WI38 (cell line): ENCODE results near the gene KIF26B.

ENCODE experiments used
- H3K4me3 ChIP-seq: 2 replicates; pipeline ENCODE4 v1.5.1; 2011; ENCODE audit warnings: low read depth, mild to moderate bottlenecking, control low read depth, low read length
- CTCF ChIP-seq: IDR thresholded peaks from 2 replicates; pipeline ENCODE4 v1.5.1; 2012; ENCODE audit warnings: low read depth, mild to moderate bottlenecking, control low read depth, low read length

Gene KIF26B

GRCh38 chr1:245698116-245698515 lies 543.3 kb downstream of the KIF26B start:
- TF ChIP-seq CTCF: no peak
- no peak overlapping the region for H3K4me3 ChIP-seq

DNA sequence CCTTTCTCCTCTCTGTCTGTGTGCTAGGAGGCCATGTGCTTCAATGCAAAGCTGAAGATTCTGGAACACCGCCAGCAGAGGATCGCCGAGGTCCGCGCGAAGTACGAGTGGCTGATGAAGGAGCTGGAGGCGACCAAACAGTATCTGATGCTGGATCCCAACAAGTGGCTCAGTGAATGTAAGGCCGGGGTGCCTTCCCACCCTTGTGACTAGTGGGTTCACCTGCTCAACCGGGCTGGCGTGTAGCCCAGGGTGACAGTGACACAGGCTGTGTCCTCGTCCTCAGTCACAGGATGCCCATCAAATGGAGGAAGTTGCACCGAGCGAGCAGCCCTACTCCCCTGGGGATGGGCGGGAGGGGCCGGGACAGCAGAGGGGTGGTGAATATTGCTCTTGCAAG lies 544.1 kb downstream of the KIF26B start:
- no peak overlapping the region for H3K4me3 ChIP-seq
- no peak for TF ChIP-seq CTCF

DNA sequence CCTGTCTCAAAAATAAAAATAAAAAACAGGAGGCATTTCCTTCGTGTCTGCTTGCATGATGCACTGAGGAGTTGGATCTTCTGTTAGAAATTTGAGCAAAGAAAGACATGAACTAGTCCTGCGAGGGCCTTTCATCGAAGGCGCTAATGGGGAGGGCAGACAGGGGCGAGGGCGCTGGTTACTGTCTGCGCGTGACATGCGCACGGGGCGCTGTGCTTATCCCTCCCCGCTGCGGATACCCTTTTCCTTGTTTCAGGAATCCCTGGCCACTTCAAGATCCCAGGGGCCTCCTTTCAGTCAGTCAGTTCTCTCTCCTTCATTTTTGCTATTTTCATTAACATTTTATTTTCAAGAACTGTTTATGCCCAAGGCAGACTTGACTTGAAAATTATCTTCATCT lies 545.8 kb downstream of the KIF26B start:
- H3K4me3 ChIP-seq: no peak overlapping the region

DNA sequence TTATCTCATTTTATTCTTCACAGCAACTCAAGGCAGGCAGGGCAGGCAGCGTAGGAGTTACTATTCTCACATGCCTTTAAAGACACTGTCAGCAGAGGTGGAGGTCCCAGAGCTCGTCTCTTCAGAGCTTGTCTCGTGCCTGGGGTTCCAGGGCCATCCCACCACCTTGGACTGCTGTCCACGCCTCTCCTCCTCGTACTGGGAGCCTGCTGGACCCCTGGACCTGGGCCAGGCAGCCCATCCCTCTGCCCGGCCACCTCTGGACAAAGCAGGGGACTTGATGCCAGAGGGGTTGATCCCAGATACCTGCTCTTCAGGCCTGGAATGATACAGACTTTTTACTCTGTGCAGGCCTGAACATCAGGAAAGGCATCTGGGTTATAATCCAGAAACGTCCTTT lies 546.8 kb downstream of the KIF26B start:
- no peak for TF ChIP-seq CTCF
- H3K4me3 ChIP-seq: no peak overlapping the region

More for the DNA sequence above, 545.8 kb downstream of the KIF26B start:
- TF ChIP-seq CTCF: no peak

GRCh38 chr1:245702346-245702745 lies 547.6 kb downstream of the KIF26B start:
- no peak overlapping the region for H3K4me3 ChIP-seq

DNA sequence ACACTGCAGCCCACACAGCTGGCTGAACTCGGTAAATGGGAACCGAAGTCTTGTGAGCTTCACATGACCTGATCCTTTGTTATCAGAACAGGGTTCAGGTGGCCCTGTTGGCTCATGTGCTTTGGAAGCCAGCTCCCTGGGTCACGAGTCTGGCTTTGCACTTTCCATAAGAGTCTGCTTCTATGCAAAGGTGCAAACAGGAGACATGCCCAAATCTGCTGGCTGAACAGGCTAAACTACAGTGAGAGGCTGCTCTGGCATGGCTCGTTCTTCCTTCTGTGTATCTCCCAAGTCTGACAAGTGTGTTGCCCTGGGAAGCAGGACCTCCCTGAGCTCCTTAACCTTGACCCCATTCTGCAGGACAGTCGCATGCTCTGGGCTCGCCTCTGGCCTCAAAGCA lies 549.6 kb downstream of the KIF26B start:
- H3K4me3 ChIP-seq: no peak overlapping the region

More at GRCh38 chr1:245702346-245702745, 547.6 kb downstream of the KIF26B start:
- TF ChIP-seq CTCF: no peak

DNA sequence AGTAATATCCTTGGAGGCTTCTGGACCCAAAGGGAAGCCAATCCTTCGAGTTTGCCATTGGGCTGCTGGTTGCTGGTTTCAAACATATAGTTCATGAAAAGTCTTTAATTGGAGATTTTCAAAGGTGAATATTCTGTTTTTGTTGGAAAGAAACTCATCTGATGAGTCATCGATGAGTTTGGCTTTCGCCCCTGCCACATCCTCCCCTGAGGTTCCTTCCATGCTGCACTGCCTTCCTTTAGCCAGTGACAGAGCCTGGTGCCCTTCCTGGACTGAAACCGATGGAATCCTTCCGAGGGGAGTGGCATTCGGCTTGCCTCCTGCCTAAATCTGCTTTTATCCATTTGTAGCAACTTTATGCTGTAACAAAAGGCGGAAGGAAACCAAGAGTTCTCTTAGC lies 550.0 kb downstream of the KIF26B start:
- TF ChIP-seq CTCF: no peak
- H3K4me3 ChIP-seq: no peak overlapping the region

More for the DNA sequence above, 549.6 kb downstream of the KIF26B start:
- TF ChIP-seq CTCF: no peak
